Ovary (tissue), 9 donors: ENCODE data around the gene SIK2. TPM values are rescaled to one million over a fixed set of nuclear protein-coding genes. Genes with fewer than 3 reads are reported as not detected.

ENCODE experiments used
- DNase-seq, 5 donors: peaks; one replicate each; pipeline ENCODE4 v3.0.0-alpha.2; 2019 to 2020
- H3K27ac ChIP-seq, 2 donors: fragments of 200-600 bp; one replicate each; pipeline versions ENCODE4 v1.5.1 to v1.8.0; 2019 to 2022
- H3K27me3 ChIP-seq: fragments of 200-600 bp; one replicate; pipeline ENCODE4 v1.8.0; 2022
- H3K36me3 ChIP-seq: fragments of 200-600 bp; sonication (generic); one replicate; pipeline ENCODE4 v1.5.1; 2019
- H3K4me1 ChIP-seq: one replicate; pipeline ENCODE4 v1.8.1; 2013; ENCODE audit warnings: mild to moderate bottlenecking, moderate library complexity; ENCODE audit not compliant: insufficient read depth
- H3K4me3 ChIP-seq: fragments of 200-600 bp; sonication (generic); one replicate; pipeline ENCODE4 v1.5.1; 2017
- H3K9me3 ChIP-seq, 2 donors: fragments of 200-600 bp in 1 of 2; sonication (generic) in 1 of 2; one replicate each; pipeline versions ENCODE4 v1.5.1 to v1.8.1; 2013 to 2019; ENCODE audit warnings: mild to moderate bottlenecking in 1 of 2, moderate library complexity in 1 of 2
- CTCF ChIP-seq, 3 donors: fragments of 450-650 bp in 2 of 3; fragments of 200-600 bp in 1 of 3; IDR thresholded peaks; one replicate each; pipeline versions ENCODE4 v1.5.1 to v1.8.0; 2016 to 2022; ENCODE audit warnings: antibody characterized with exemption in 3 of 3, mild to moderate bottlenecking in 1 of 3
- EP300 ChIP-seq: sonication (generic); formaldehyde crosslinking; IDR thresholded peaks from one replicate; pipeline ENCODE4 v1.6.1; 2017; ENCODE audit warnings: antibody characterized with exemption
- POLR2A ChIP-seq: fragments of 450-650 bp; IDR thresholded peaks from one replicate; pipeline ENCODE4 v1.6.1; 2017; ENCODE audit warnings: antibody characterized with exemption, mild to moderate bottlenecking, moderate library complexity
- WGBS, 3 donors: extraction: QIAGEN DNeasy Blood & Tissue Kit in 1 of 3; methylation state at CpG; one replicate each; pipeline versions ENCODE4 v1.1.5 to v1.1.7; 2013 to 2017; 5-methylcytosine and 5-hydroxymethylcytosine counted together
- intact Hi-C, 4 donors: fragments of 100-400 bp; cut with DNase I; formaldehyde crosslinking; loops; one replicate each; pipeline versions ENCODE4 v1.11.0 to v1.15.1; 2022 to 2023
- polyA plus RNA-seq, 2 donors: library from polyadenylated mRNA; stranded (reverse); fragments of 200-250 nt in 1 of 2; fragments of 350-450 nt in 1 of 2; fragmentation: Illumina TruSeq in 1 of 2; extraction: RNeasy Lipid Tissue Mini Kit (QIAGEN cat#74804) in 1 of 2; gene quantifications; one replicate each; pipeline ENCODE4 v1.2.3, GENCODE V29; 2013 to 2014
- total RNA-seq, 7 donors: library from RNA; depleted of rRNA in 2 of 7; stranded (reverse); fragments of >200 nt in 2 of 7; fragmentation: NEBNext Ultra II Directional in 3 of 7; extraction: Animal tissue kit (Norgen Biotek cat#: 25700) in 3 of 7; gene quantifications; one replicate each; pipeline versions ENCODE4 v1.1.0 to v1.2.4, GENCODE V29; 2016 to 2023
- donor health status: DM: no; HTN: no; CAD: no; lungs with moderate emphysema.
- donor health status: DM: no; HTN: no; CAD: no.
- donor health status: Bipolar disorder and iron deficiency.
- donor health status: DM: yes; HTN: yes; CAD: no.
- donor health status: DM: no; HTN: no; CAD: no.
- donor health status: DM: yes; HTN: yes; CAD: no.

The SIK2 gene
- total and polyA plus RNA-seq, 9 donors: 13.7 to 50.5 (median 26.8) TPM

GRCh38 chr11:111731821-111732220 is 129.6 kb downstream of the SIK2 start:
- 45 to 51% (median 48%) methylated on average over 5 of the region's 5 CpGs for WGBS, 3 donors
- Histone ChIP-seq H3K27me3 (no peaks in the 10 kb centered on the region), H3K9me3 (no peaks in the 10 kb centered on the region), H3K36me3 (no peaks in the 10 kb centered on the region), H3K27ac (peak overlapping the region; percentile 90 to 98), H3K4me3 (no peak overlapping the region), H3K4me1 (peaks cover 57% of the 10 kb centered on the region)
- peak in 3 of 5 donors; percentile 34 to 58 (median 53) for DNase-seq
- TF ChIP-seq CTCF (IDR thresholded peaks at IDR 0.05) (no peak), POLR2A (no peak), EP300 (no peak)
- intact Hi-C loops: loop anchor here in 1 of 4 donors (10.0 kb wide), 1 partner anchor 127 kb away; the partner anchor contains the start of gene SIK2

- intact Hi-C loops: loop anchor here in 1 of 4 donors (10.0 kb wide), 1 partner anchor 128 kb away; the partner anchor contains the start of gene SIK2
- DNase-seq: peak; percentile 66 to 75 (median 68)
- Histone ChIP-seq H3K36me3 (no peaks in the 10 kb centered on the region), H3K9me3 (no peaks in the 10 kb centered on the region), H3K4me3 (no peak overlapping the region), H3K27ac (peak overlapping the region; percentile 90 to 98), H3K4me1 (peaks cover 65% of the 10 kb centered on the region), H3K27me3 (no peaks in the 10 kb centered on the region)
- 13 to 19% (median 18%) methylated on average over 7 of the region's 7 CpGs for WGBS, 3 donors
- no peak for TF ChIP-seq CTCF (IDR thresholded peaks at IDR 0.05)
- no peak for TF ChIP-seq POLR2A
- TF ChIP-seq EP300: no peak
Observed at GRCh38 chr11:111733016-111733415, 130.8 kb downstream of the SIK2 start.

GRCh38 chr11:111733611-111734088 is 131.4 kb downstream of the SIK2 start:
- DNase-seq: peak in 3 of 5 donors; percentile 55 to 63 (median 60)
- intact Hi-C loops: loop anchor here in 1 of 4 donors (10.0 kb wide), 1 partner anchor 129 kb away; the partner anchor contains the start of gene SIK2

More at GRCh38 chr11:111733611-111734088, 131.4 kb downstream of the SIK2 start:
- Histone ChIP-seq H3K27me3 (no peaks in the 10 kb centered on the region), H3K27ac (peak overlapping the region; percentile 90 to 98), H3K4me3 (no peak overlapping the region), H3K9me3 (no peaks in the 10 kb centered on the region), H3K36me3 (no peaks in the 10 kb centered on the region), H3K4me1 (peaks cover 70% of the 10 kb centered on the region)
- WGBS, 3 donors: 65 to 69% (median 68%) methylated on average over 9 of the region's 9 CpGs
- no peak for TF ChIP-seq CTCF (IDR thresholded peaks at IDR 0.05)
- no peak for TF ChIP-seq EP300
- TF ChIP-seq POLR2A: no peak
